Parathyroid adenoma (tissue), 2 donors: ENCODE measurements around the gene ABHD16B.
A peak's percentile ranks its signal among the peaks of the same experiment; 100 is the strongest.

Experiments
- H2AFZ ChIP-seq: fragments of 300-600 bp; sonication (generic); one replicate; pipeline ENCODE4 v1.7.0; 2017; ENCODE audit warnings: antibody characterized with exemption, mild to moderate bottlenecking
- H3K27ac ChIP-seq: fragments of 300-600 bp; sonication (generic); one replicate; pipeline ENCODE4 v1.7.0; 2017
- H3K27me3 ChIP-seq: fragments of 300-600 bp; sonication (generic); one replicate; pipeline ENCODE4 v1.7.0; 2017; ENCODE audit warnings: low read length; ENCODE audit not compliant: control insufficient read depth, insufficient read depth
- H3K36me3 ChIP-seq: fragments of 300-600 bp; sonication (generic); one replicate; pipeline ENCODE4 v1.7.0; 2017; ENCODE audit warnings: low read length; ENCODE audit not compliant: control insufficient read depth, insufficient read depth
- H3K4me1 ChIP-seq: fragments of 300-600 bp; sonication (generic); one replicate; pipeline ENCODE4 v1.7.0; 2017; ENCODE audit warnings: control low read depth
- H3K4me2 ChIP-seq: fragments of 300-600 bp; sonication (generic); one replicate; pipeline ENCODE4 v1.7.0; 2017; ENCODE audit warnings: low read length
- H3K4me3 ChIP-seq: fragments of 300-600 bp; sonication (generic); one replicate; pipeline ENCODE4 v1.7.0; 2017; ENCODE audit warnings: low read depth, low read length
- H3K79me2 ChIP-seq: fragments of 300-600 bp; sonication (generic); one replicate; pipeline ENCODE4 v1.7.0; 2017; ENCODE audit warnings: control low read depth
- H3K9ac ChIP-seq: fragments of 300-600 bp; sonication (generic); one replicate; pipeline ENCODE4 v1.7.0; 2017; ENCODE audit warnings: mild to moderate bottlenecking
- H3K9me3 ChIP-seq: fragments of 300-600 bp; sonication (generic); one replicate; pipeline ENCODE4 v1.7.0; 2017; ENCODE audit warnings: low read length; ENCODE audit not compliant: control insufficient read depth
- CTCF ChIP-seq: fragments of 300-600 bp; sonication (generic); IDR thresholded peaks from one replicate; pipeline ENCODE4 v1.7.0; 2017; ENCODE audit warnings: antibody characterized with exemption, mild to moderate bottlenecking
- donor health status: primary hyperparathyroidism.

Gene ABHD16B

GRCh38 chr20:63833776-63834490, 27.4 kb upstream of the ABHD16B start:
- H3K4me3 ChIP-seq: no peak overlapping the region
- H3K4me1 ChIP-seq: peaks cover 37% of the 10 kb centered on the region
- H3K27me3 ChIP-seq: no peaks in the 10 kb centered on the region
- no peak overlapping the region for H2AFZ ChIP-seq
- peak overlapping the region; percentile 91 for H3K27ac ChIP-seq
- H3K9me3 ChIP-seq: no peaks in the 10 kb centered on the region
- H3K4me2 ChIP-seq: peak overlapping the region; percentile 26
- TF ChIP-seq CTCF: no peak
- no peak overlapping the region for H3K9ac ChIP-seq
- peaks cover 5% of the 10 kb centered on the region for H3K79me2 ChIP-seq
- no peaks in the 10 kb centered on the region for H3K36me3 ChIP-seq

- Histone ChIP-seq H3K79me2 (no peaks in the 10 kb centered on the region), H3K27ac (peak overlapping the region; percentile 91), H3K4me2 (peak overlapping the region; percentile 26), H3K9me3 (no peaks in the 10 kb centered on the region), H3K4me3 (no peak overlapping the region), H3K4me1 (peaks cover 37% of the 10 kb centered on the region), H3K27me3 (no peaks in the 10 kb centered on the region), H3K9ac (no peak overlapping the region), H3K36me3 (no peaks in the 10 kb centered on the region), H2AFZ (peak overlapping the region; percentile 77)
- no peak for TF ChIP-seq CTCF
Observed at GRCh38 chr20:63834491-63834880, 26.8 kb upstream of the ABHD16B start.

GRCh38 chr20:63835021-63835858, 26.1 kb upstream of the ABHD16B start:
- H3K9ac ChIP-seq: no peak overlapping the region
- peak overlapping the region; percentile 77 for H2AFZ ChIP-seq
- H3K4me2 ChIP-seq: peak overlapping the region; percentile 38
- no peaks in the 10 kb centered on the region for H3K27me3 ChIP-seq
- no peaks in the 10 kb centered on the region for H3K9me3 ChIP-seq
- peaks cover 37% of the 10 kb centered on the region for H3K4me1 ChIP-seq
- H3K79me2 ChIP-seq: no peaks in the 10 kb centered on the region
- TF ChIP-seq CTCF: no peak
- peak overlapping the region; percentile 91 for H3K27ac ChIP-seq
- no peaks in the 10 kb centered on the region for H3K36me3 ChIP-seq
- no peak overlapping the region for H3K4me3 ChIP-seq

GRCh38 chr20:63836458-63837344, 24.6 kb upstream of the ABHD16B start:
- peaks cover 37% of the 10 kb centered on the region for H3K4me1 ChIP-seq
- peak overlapping the region; percentile 92 for H3K27ac ChIP-seq
- H2AFZ ChIP-seq: peak overlapping the region; percentile 78
- no peaks in the 10 kb centered on the region for H3K79me2 ChIP-seq
- H3K4me2 ChIP-seq: peak overlapping the region; percentile 39
- H3K36me3 ChIP-seq: no peaks in the 10 kb centered on the region
- H3K9me3 ChIP-seq: no peaks in the 10 kb centered on the region
- H3K4me3 ChIP-seq: no peak overlapping the region
- no peaks in the 10 kb centered on the region for H3K27me3 ChIP-seq
- TF ChIP-seq CTCF: no peak
- no peak overlapping the region for H3K9ac ChIP-seq
